HEK293 (cell line): Measurements from ENCODE around the gene THPO.

Experiments
- CTCF ChIP-seq: fragments of 450-650 bp; formaldehyde crosslinking; IDR thresholded peaks from 2 replicates; pipeline ENCODE4 v1.5.1; 2016; ENCODE audit warnings: missing biosample characterization, missing genetic modification characterization
- IKZF3 ChIP-seq: fragments of 450-650 bp; IDR thresholded peaks from 2 replicates; pipeline ENCODE4 v1.5.0; 2018; ENCODE audit warnings: missing biosample characterization, mild to moderate bottlenecking, missing genetic modification characterization, moderate library complexity
- KLF16 ChIP-seq: fragments of 450-650 bp; formaldehyde crosslinking; IDR thresholded peaks from 2 replicates; pipeline ENCODE4 v1.5.1; 2017; ENCODE audit warnings: missing biosample characterization, missing genetic modification characterization
- ZBTB26 ChIP-seq: fragments of 450-650 bp; formaldehyde crosslinking; optimal IDR thresholded peaks from 2 replicates; pipeline ENCODE3; 2016; ENCODE audit warnings: missing biosample characterization, mild to moderate bottlenecking, missing genetic modification characterization
- ZBTB48 ChIP-seq: fragments of 450-650 bp; formaldehyde crosslinking; IDR thresholded peaks from 2 replicates; pipeline ENCODE4 v1.5.1; 2016; ENCODE audit warnings: missing biosample characterization, missing genetic modification characterization
- ZBTB7A ChIP-seq: fragments of 450-650 bp; formaldehyde crosslinking; IDR thresholded peaks from 2 replicates; pipeline ENCODE4 v1.5.1; 2016; ENCODE audit warnings: low read depth, missing biosample characterization, missing genetic modification characterization
- ZBTB8A ChIP-seq: fragments of 450-650 bp; formaldehyde crosslinking; IDR thresholded peaks from 2 replicates; pipeline ENCODE4 v1.5.1; 2016; ENCODE audit warnings: missing biosample characterization, missing genetic modification characterization
- ZFHX2 ChIP-seq: fragments of 450-650 bp; formaldehyde crosslinking; conservative IDR thresholded peaks from 2 replicates; pipeline ENCODE4 v1.5.1; 2016; ENCODE audit warnings: missing biosample characterization, missing genetic modification characterization
- ZFP3 ChIP-seq: fragments of 450-650 bp; formaldehyde crosslinking; IDR thresholded peaks from 2 replicates; pipeline ENCODE4 v1.5.1; 2016; ENCODE audit warnings: low read depth, missing biosample characterization, missing genetic modification characterization
- ZFP69B ChIP-seq: fragments of 450-650 bp; formaldehyde crosslinking; IDR thresholded peaks from 2 replicates; pipeline ENCODE4 v1.5.1; 2016; ENCODE audit warnings: missing biosample characterization, missing genetic modification characterization
- ZIC2 ChIP-seq: fragments of 450-650 bp; formaldehyde crosslinking; IDR thresholded peaks from 2 replicates; pipeline ENCODE4 v1.5.1; 2016; ENCODE audit warnings: missing biosample characterization, missing genetic modification characterization
- ZNF155 ChIP-seq: fragments of 450-650 bp; formaldehyde crosslinking; IDR thresholded peaks from 2 replicates; pipeline ENCODE4 v1.5.1; 2016; ENCODE audit warnings: missing biosample characterization, missing genetic modification characterization
- ZNF169 ChIP-seq: fragments of 450-650 bp; formaldehyde crosslinking; IDR thresholded peaks from 2 replicates; pipeline ENCODE4 v1.5.1; 2016; ENCODE audit warnings: missing biosample characterization, missing genetic modification characterization
- ZNF174 ChIP-seq: fragments of 450-650 bp; formaldehyde crosslinking; IDR thresholded peaks from 2 replicates; pipeline ENCODE4 v1.5.0; 2017; ENCODE audit warnings: missing biosample characterization, mild to moderate bottlenecking, missing genetic modification characterization
- ZNF18 ChIP-seq: fragments of 450-650 bp; formaldehyde crosslinking; IDR thresholded peaks from 2 replicates; pipeline ENCODE4 v1.5.1; 2016; ENCODE audit warnings: missing biosample characterization, missing genetic modification characterization
- ZNF19 ChIP-seq: fragments of 450-650 bp; formaldehyde crosslinking; IDR thresholded peaks from 2 replicates; pipeline ENCODE4; 2016; ENCODE audit warnings: missing biosample characterization, missing genetic modification characterization, low read depth
- ZNF23 ChIP-seq: fragments of 450-650 bp; formaldehyde crosslinking; IDR thresholded peaks from 2 replicates; pipeline ENCODE4 v1.5.1; 2016; ENCODE audit warnings: missing biosample characterization, missing genetic modification characterization, borderline replicate concordance
- ZNF239 ChIP-seq: fragments of 450-650 bp; formaldehyde crosslinking; IDR thresholded peaks from 2 replicates; pipeline ENCODE4 v1.5.1; 2016; ENCODE audit warnings: missing biosample characterization, missing genetic modification characterization
- ZNF311 ChIP-seq: fragments of 450-650 bp; formaldehyde crosslinking; IDR thresholded peaks from 2 replicates; pipeline ENCODE4 v1.5.1; 2017; ENCODE audit warnings: missing biosample characterization, missing genetic modification characterization, borderline replicate concordance
- ZNF335 ChIP-seq: fragments of 450-650 bp; formaldehyde crosslinking; conservative IDR thresholded peaks from 2 replicates; pipeline ENCODE4 v1.5.1; 2016; ENCODE audit warnings: missing biosample characterization, missing genetic modification characterization
- ZNF433 ChIP-seq: fragments of 450-650 bp; formaldehyde crosslinking; IDR thresholded peaks from 2 replicates; pipeline ENCODE4 v1.5.1; 2016; ENCODE audit warnings: missing biosample characterization, missing genetic modification characterization, low read depth
- ZNF48 ChIP-seq: fragments of 450-650 bp; formaldehyde crosslinking; IDR thresholded peaks from 2 replicates; pipeline ENCODE4 v1.5.1; 2016; ENCODE audit warnings: missing biosample characterization, missing genetic modification characterization
- ZNF488 ChIP-seq: fragments of 450-650 bp; formaldehyde crosslinking; IDR thresholded peaks from 2 replicates; pipeline ENCODE4 v1.5.1; 2016; ENCODE audit warnings: missing biosample characterization, missing genetic modification characterization
- ZNF558 ChIP-seq: fragments of 450-650 bp; formaldehyde crosslinking; IDR thresholded peaks from 2 replicates; pipeline ENCODE4 v1.5.1; 2016; ENCODE audit warnings: missing biosample characterization, missing genetic modification characterization
- ZNF560 ChIP-seq: fragments of 450-650 bp; formaldehyde crosslinking; IDR thresholded peaks from 2 replicates; pipeline ENCODE4 v1.5.1; 2017; ENCODE audit warnings: missing biosample characterization, missing genetic modification characterization, borderline replicate concordance
- ZNF580 ChIP-seq: fragments of 450-650 bp; formaldehyde crosslinking; IDR thresholded peaks from 2 replicates; pipeline ENCODE4 v1.5.1; 2016; ENCODE audit warnings: missing biosample characterization, missing genetic modification characterization
- ZNF585B ChIP-seq: fragments of 450-650 bp; formaldehyde crosslinking; IDR thresholded peaks from 2 replicates; pipeline ENCODE4 v1.5.1; 2016; ENCODE audit warnings: missing biosample characterization, missing genetic modification characterization
- ZNF654 ChIP-seq: fragments of 450-650 bp; formaldehyde crosslinking; IDR thresholded peaks from 2 replicates; pipeline ENCODE4 v1.5.1; 2016; ENCODE audit warnings: low read depth, missing biosample characterization, missing genetic modification characterization
- ZNF658 ChIP-seq: fragments of 450-650 bp; formaldehyde crosslinking; IDR thresholded peaks from 2 replicates; pipeline ENCODE4; 2016; ENCODE audit warnings: missing biosample characterization, missing genetic modification characterization
- ZNF677 ChIP-seq: fragments of 450-650 bp; IDR thresholded peaks from 2 replicates; pipeline ENCODE4 v1.5.0; 2018; ENCODE audit warnings: missing biosample characterization, mild to moderate bottlenecking, missing genetic modification characterization, moderate library complexity
- ZNF76 ChIP-seq: fragments of 450-650 bp; formaldehyde crosslinking; IDR thresholded peaks from 2 replicates; pipeline ENCODE4; 2016; ENCODE audit warnings: low read depth, missing biosample characterization, missing genetic modification characterization, borderline replicate concordance
- TF ChIP-seq, protein P1 (sequence below): fragments of 450-650 bp; formaldehyde crosslinking; IDR thresholded peaks from 2 replicates; pipeline ENCODE4 v1.5.1; 2016; ENCODE audit warnings: missing biosample characterization, missing genetic modification characterization
- TF ChIP-seq, protein P2 (sequence below): fragments of 450-650 bp; formaldehyde crosslinking; IDR thresholded peaks from 2 replicates; pipeline ENCODE4; 2016; ENCODE audit warnings: missing biosample characterization, missing genetic modification characterization

THPO gene

GRCh38 chr3:184361932-184362667, 15.9 kb downstream of the THPO start (continued):
- TF ChIP-seq ZNF580 (tag by site-specific recombination) (no peak), ZBTB48 (tag by site-specific recombination) (peak; percentile 54), ZIC2 (tag by site-specific recombination) (no peak), ZNF76 (tag by site-specific recombination) (peak; percentile 67; the same call in 1 of the 2 replicates), CTCF (no peak), ZNF488 (tag by site-specific recombination) (no peak), ZNF433 (no peak), ZNF23 (tag by site-specific recombination) (no peak), ZNF677 (tag by site-specific recombination) (no peak), ZNF560 (no peak), ZFP3 (tag by site-specific recombination) (no peak), KLF16 (0 out of 2 replicates have a peak, but pooled peaks have one; percentile 13), IKZF3 (tag by site-specific recombination) (peak; percentile 47), ZNF658 (tag by site-specific recombination) (no peak), ZNF19 (tag by site-specific recombination) (no peak), ZNF558 (tag by site-specific recombination) (no peak), ZNF155 (tag by site-specific recombination) (no peak), ZFP69B (tag by site-specific recombination) (no peak), ZNF335 (tag by site-specific recombination) (0 out of 2 replicates have a peak, but pooled peaks have one; percentile 11), ZNF585B (no peak), ZNF48 (no peak), ZBTB8A (tag by site-specific recombination) (peak; percentile 80), ZNF311 (tag by site-specific recombination) (no peak), ZNF654 (no peak), ZFHX2 (tag by site-specific recombination) (peak; percentile 88), ZBTB7A (peak; percentile 35; the same call in 1 of the 2 replicates), ZNF174 (tag by site-specific recombination) (no peak), ZNF18 (tag by site-specific recombination) (no peak), ZBTB26 (tag by site-specific recombination) (peak; percentile 20), ZNF239 (tag by site-specific recombination) (no peak), ZNF169 (tag by site-specific recombination) (no peak)
- TF ChIP-seq, protein P1, sequence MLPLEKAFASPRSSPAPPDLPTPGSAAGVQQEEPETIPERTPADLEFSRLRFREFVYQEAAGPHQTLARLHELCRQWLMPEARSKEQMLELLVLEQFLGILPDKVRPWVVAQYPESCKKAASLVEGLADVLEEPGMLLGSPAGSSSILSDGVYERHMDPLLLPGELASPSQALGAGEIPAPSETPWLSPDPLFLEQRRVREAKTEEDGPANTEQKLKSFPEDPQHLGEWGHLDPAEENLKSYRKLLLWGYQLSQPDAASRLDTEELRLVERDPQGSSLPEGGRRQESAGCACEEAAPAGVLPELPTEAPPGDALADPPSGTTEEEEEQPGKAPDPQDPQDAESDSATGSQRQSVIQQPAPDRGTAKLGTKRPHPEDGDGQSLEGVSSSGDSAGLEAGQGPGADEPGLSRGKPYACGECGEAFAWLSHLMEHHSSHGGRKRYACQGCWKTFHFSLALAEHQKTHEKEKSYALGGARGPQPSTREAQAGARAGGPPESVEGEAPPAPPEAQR (tag by site-specific recombination): no peak
- TF ChIP-seq, protein P2, sequence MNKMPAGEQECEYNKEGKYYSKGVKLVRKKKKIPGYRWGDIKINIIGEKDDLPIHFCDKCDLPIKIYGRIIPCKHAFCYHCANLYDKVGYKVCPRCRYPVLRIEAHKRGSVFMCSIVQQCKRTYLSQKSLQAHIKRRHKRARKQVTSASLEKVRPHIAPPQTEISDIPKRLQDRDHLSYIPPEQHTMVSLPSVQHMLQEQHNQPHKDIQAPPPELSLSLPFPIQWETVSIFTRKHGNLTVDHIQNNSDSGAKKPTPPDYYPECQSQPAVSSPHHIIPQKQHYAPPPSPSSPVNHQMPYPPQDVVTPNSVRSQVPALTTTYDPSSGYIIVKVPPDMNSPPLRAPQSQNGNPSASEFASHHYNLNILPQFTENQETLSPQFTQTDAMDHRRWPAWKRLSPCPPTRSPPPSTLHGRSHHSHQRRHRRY (tag by site-specific recombination): no peak
